ENCODE data around the gene SPATA19.

- no peak for TF ChIP-seq CTCF (conservative IDR thresholded peaks at IDR 0.05 in 1 of 2, IDR thresholded peaks at IDR 0.05 in 1 of 2; ENCODE audit: extremely low read depth in 1 of 2, insufficient read depth in 1 of 2, low read depth in 1 of 2, low read length in 2 of 2)
- TF ChIP-seq EZH2 (IDR thresholded peaks at IDR 0.05; ENCODE audit: borderline replicate concordance, low read length) = no peak
These were observed 44.0 kb downstream of the SPATA19 start for GRCh38 chr11:133801356-133801755.
